GM18498 (cell line): Measurements from ENCODE around the gene PSD2.

Source experiments
- ATAC-seq: cut with Tn5 transposase; IDR thresholded peaks from one replicate; pipeline ENCODE4 v1.9.1; 2021; ENCODE audit warnings: mild to moderate bottlenecking, moderate library complexity; ENCODE audit not compliant: unreplicated experiment

Gene PSD2

DNA sequence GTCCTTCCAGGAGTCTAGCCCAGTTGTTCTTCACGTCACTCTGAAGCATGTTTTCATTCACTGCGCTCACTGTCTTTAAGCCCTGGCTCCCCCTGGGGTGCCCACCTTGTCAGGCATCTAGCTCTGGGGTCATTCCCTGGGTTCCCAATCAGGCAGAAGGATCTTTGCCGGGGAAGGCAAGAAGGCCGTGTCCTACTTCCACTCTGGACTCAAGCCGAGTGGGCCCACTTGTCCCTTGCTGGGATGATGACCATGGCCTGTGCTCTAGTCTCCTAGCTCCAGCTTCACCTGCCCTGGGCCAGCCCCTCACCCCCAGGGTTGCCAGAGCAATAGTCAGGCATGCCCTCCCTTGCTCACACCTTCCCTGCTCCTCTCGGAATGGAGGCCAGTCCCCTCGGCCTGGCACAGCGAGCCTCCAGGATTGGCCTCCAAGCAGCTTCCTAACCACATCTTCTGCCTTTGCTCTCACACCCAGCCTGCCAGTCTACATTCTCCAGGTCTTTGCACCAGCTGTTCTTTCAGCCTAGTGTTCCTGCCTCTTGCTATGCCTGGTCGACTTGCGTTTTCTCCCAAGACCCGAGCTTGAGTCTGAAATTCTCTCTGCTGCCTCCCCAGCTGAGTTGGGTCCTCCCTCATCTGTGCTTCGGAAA lies 32.2 kb upstream of the PSD2 start:
- no peak for ATAC-seq

DNA sequence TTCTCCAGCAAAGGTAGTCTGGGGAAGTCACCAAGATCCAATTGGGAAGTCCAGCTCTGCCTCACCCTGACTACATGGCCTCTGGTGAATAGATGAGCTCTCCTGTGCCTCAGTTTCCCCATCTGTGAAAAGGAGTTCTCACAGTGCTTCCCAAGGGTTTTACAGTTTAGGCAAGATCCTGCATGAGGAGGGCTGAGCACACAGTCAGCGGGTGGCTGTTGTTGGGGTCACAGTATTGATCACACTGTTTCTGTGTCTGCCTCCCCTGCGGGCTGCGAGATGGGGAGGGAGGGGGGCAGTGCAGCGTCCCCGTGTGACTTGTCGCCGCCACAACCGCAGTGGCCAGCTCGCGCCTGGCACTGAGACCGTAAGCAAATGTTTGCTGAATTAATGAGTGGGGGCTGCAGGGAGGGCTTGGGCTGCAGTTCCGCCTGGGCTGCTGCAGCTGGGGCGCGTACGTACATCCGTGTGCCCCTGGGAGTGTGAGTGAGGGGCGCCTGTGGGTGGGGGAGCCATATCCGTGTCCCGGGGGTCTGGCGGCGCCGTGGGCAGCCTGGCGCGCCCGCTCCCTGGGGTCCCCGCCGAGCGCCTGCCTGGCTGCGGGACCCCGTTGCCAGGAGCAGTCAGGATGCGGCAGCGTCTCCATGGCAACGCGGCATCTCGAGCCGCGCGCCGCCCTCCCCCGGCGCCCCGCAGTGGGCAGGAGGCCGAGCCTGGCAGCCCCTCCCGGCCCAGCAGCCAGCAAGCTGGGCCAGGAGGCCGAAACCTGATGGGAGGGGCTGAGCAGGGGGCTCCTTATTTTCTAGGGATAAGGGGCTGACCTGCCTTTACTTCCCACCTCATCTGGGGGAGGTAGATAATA lies 31.4 kb upstream of the PSD2 start:
- no peak for ATAC-seq

DNA sequence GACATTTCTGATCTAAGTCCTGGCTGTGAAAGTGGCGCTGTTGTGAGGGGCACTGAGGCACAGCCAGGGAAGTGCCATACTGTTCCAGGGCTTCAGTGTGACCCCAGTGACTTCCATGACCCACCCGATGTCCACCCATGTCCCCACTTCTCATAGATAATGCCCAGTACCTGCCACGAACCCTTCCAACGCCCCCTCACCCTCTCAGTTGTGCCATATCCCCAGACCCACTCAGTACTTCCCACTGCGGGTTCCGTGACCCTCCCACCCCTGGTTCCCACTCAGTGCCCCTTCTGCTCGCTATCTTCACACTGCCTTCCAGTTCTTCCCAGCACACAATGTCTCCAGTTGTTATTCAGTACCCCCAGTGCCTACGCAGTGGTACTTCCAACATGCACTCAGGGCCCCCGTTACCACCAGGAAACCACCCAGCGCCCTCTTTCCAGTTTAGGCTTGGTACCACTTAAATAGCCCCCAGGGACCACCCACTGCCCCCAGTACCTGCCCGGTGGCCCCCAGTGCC lies 30.7 kb upstream of the PSD2 start:
- ATAC-seq, result no peak

DNA sequence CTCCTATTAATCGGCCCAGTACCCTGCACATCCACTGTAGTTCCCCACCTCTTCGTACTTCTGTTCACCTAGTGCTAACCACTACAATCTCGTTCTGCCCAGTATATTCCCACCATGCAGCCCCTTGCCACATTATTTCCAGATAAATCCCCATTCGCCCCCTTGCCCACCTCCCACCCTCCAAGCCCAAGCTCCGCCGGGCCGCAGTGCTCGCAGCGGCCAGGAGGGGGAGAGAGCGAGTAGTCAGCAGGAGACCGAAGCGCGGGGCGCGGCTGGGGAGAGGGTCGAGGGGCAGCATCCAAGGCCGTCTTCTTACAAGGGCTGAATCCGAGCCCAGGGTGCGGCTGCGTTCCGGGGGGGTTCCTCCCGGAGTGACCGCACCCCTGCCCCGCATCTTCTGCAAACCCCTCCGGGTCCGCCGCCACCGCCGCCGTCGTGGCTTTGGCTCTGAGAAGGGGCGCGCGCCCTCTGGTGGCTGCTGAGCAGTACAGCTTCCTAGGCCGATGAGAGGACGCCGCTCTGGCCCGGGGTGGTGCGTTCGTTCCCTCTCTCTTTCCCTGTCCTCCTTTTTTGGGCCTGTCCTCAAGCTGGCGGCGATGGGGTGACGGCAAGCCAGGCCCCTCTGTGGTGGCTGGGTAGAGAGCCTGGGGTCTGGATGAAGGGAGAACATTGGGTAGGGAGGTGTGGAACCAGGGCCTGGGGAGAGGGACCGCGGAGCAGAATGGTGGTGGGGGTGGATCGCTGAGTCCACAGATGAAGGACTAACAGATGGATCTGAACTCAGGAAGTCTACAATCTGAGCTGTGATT lies 30.0 kb upstream of the PSD2 start:
- ATAC-seq, result peak; percentile 85

DNA sequence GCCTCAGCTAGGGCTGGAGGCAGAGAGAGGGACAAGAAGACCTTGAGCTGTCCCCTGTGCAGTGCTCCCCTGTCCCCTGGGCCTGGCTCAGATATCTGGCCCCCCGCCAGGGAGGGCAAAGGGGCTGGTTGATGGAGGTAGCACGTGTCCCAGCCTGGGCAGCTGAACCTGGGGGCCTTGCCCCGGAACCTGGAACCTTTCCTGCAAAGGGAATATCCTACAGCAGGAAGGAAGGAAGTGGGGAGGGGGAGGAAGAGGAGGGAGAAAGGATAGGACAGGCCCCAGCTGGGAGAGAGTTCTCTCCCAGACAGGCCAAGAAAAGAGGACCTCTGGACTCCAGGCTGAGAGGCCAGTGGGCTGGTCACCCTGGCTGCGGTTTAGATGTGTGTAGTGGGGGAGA lies 27.6 kb upstream of the PSD2 start:
- no peak for ATAC-seq

DNA sequence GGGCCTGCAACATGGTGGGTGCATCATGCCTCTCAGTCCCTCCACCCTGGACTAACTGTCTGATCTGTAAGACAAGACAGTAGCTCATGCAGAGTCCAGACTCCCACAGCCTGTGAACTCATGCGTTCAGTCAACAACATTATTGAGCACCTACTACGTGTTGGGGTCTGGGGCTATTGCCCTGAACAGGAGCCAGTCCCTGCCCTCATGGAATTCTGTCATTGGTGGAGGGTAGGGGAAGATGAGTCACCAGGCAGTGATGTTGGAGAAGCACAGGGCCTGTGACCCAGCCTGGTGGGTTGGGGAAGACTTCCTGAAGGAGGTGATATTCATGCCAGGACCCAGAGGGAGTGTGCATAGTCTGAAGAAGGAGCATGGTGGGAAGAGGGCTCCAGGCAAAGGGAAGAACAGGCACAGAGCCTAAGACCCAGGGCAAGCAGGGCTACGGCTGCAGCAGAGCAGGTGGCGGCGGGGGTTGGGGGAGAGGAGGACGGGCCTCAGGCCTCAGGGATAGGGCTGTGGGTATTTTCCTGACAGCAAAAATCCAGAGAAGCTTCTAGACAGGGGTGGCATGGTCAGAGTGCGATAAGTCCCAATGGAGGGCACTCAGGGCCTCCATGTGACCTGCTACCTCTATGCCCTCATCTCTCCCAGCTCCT lies 26.7 kb upstream of the PSD2 start:
- no peak for ATAC-seq

DNA sequence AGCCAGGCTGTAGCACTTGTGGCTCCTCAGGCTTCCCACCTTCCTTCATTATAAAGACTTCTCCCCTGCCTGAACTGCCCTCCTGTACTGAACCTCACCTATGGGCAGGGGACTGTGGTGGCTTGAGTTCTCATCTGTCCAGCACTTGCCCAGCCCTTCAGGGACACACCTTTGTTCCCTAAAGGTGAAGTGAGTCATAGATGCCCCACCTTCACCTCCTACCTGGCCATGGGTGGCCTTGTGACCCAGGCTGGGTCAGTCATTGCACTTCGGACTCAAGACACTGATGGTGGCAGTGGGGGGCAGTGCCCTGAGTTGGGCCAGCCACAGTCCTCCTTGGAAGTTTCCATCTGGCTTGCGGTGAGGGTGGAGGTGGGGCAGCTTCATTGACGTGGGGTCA lies 26.1 kb upstream of the PSD2 start:
- ATAC-seq, result no peak

DNA sequence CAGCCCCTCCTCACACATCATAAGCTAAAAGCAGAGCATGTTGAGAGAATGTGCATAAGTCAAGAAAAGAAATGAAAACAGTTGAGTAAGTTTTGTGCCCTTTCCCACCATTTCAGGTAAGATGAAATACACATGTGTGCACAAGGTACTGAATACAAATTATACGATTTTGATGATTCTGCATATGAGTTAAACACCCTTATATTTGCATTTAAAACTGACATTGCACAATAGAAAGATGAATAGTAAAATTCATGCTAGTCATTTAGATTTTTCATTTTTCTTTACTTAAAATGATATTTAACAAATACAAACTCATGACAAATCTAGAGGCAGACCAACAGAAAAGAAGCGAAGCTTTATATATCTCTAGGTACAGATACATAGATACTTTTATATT lies 24.9 kb upstream of the PSD2 start:
- no peak for ATAC-seq

DNA sequence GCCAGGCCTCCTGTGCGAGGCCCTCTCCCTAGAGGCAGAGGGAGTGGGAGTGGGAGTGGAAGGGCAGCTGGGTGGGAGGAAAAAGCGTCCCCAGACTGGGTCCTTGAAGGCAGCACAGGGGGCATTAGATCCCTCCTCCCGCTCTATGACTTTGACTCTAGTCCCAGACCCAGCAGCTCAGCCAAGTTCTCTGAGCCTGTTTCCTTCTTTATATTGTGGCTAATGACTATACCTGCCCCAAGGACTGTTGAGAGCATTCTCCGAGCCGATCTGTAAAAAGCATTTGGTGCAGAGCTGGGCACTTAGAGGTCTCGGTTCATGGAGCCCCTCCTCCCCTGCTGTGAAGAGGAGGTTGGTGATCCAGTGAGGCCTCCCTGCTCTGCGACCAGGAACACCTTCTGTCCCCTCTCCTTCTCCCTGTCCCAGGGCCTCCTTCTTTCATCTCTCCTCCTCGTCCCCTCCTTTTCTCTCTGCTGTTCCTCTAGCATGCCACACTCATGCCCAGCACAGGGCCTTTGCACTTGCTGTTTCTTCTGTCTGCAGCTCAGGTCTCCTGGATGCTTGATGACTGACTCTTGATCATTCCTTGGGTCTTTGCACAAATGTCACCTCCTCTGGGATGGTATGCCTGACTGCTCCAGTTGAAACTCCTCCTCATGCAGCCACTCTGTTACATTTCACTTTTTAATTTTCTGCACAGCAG lies 23.4 kb upstream of the PSD2 start:
- no peak for ATAC-seq

DNA sequence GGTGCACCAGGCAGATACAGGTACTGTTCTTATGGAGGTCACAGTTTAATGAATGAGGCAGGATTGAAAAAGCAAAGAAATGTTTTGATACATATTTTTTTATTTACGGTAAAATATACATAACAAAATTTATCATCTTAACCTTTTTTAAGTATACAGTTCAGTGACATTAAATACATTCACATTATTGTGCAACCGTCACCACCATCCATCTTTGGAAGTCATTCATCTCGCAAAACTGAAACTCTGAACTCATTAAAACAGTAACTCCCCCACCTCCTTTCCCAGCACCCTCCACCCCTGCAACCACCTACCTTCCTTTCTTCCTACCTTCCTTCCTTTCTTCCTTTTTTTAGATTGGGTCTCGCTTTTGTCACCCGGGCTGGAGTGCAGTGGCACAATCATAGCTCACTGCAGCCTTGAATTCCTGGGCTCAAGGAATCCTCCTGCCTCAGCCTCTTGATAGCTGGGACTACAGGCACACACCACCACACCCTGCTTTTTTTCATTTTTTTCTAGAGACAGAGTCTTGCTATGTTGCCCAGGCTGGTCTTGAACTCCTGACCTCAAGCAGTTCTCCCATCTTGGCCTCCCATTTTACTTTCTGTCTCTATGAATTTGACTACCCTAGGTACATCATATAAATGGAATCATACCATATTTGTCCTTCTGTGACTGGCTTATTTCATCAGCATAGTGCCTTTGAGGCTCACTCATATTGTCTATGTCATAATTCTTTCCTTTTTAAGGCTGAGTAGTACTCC lies 22.5 kb upstream of the PSD2 start:
- no peak for ATAC-seq

DNA sequence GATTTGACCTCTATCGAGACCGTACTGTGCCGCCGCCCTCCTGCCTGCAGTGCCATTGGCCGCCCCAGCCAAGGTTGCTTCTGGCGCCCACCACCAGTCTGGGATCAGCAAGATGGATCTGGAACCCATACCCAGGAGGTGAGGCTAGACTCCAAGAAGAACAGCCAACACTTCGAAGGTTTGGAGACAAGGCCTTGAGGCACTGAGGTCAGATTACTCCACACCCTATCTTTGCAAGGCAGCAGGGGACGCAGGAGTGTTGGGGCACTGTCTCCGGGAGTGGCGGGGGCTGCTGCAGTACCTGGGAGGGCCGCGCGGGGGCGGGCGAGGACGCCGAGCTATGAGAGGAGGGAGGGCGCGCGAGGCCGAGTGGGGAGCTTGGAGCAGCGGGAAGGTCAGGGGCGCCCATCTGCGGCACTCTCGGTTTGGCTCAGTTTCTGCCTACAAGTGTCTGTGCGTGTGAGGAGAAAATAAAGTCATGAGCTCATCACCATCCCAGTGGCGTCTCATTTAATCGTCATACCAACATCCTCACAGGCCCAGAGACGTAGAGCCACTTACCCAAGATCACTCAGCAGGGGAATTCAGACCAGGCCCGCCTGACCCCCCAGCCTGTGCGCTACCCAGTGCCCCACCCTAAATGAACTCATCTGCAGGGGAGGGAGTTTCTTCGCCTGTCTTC lies 20.5 kb upstream of the PSD2 start:
- peak; percentile 87 for ATAC-seq

DNA sequence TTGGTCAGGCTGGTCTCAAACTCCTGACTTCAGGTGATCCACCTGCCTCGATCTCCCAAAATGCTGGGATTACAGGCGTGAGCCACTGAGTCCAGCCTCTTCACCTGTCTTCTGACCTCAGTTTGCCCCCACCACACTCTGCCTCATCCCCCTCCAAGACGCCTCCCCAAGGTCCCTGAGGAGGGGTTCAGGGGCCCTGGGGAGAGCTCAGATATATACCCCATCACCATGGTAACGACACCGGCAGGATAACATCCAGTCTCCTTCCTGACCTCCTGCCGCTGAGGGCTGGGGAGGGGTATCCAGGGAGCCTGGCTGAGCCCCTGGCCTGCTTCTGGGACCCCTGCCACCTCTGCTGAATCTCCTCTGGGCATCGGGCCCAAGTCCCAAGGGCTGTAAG lies 19.7 kb upstream of the PSD2 start:
- no peak for ATAC-seq

DNA sequence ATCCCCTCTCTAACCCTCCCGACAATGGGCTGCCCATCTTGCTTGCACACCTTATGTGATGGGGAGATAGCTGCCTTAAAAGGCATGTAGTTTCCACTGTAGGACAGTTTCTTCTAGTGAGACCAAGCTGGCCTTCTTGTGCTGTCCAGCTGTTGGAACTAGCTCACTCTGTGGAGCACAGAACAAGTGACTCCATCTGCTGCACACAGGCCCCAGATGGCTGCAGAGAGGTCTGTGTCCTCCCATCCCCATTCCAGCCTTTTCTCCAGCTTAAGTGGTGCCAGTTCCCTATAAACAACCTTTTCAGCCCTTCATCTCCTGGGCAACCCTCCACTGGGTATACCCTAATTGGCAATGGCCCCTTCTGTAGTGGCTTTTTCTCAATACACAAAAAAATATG lies 18.7 kb upstream of the PSD2 start:
- no peak for ATAC-seq

DNA sequence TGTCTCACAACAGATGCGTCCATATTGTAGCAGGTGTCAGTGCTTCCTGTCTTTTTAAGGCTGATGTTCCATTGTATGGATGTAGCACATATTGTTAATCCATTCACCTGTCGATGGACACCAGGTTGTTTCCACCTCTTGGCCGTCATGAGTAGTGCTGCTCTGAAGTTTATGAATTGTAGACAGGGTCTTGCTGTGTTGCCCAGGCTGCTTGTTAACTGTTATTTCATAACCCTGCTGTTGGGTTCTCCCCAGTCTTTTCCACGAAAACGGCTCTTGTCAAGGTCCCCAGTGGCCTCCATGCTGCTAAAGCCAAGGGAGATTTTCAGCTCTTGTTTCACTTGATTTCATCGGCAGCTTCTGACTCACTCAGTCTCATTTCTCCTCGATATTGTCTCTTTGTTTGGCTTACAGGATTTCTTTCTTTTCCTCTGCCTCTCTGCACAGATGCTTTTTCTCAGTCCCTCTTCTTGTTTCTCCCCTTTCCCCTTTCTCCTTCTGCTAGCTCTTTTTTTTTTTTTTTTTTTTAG lies 12.1 kb upstream of the PSD2 start:
- no peak for ATAC-seq

DNA sequence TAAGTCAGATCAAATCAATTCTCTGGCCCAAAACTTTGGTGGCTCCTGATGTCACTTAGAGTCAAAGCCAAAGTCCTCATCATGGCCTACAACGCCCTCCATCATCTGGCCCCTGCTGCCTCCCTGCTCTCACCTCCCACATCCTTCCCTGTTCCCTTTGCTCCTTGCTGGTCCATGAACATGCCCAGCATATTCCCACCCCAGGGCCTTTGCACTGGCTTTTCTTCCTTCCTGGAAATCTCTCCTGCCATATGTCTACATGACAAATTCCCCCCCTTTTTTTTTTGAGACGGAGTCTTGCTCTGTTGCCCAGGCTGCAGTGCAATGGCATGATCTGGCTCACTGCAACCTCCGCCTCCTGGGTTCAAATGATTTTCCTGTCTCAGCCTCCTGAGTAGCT lies 11.1 kb upstream of the PSD2 start:
- ATAC-seq, result no peak

DNA sequence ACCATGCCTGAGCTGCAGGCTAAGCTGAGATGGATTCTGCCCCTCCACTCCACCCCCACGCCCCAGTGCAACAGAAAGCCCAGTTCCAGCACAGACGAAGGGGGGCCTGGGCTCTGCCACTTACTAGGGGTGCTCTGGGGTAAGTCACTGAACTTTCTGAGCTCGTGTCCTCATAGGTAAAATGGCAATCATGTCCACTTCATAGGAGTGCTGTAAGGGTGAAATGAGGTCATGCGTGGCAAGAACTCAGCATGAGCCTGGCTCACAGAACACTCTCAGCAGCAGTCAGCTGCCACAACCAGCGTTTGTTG lies 8.4 kb upstream of the PSD2 start:
- no peak for ATAC-seq

DNA sequence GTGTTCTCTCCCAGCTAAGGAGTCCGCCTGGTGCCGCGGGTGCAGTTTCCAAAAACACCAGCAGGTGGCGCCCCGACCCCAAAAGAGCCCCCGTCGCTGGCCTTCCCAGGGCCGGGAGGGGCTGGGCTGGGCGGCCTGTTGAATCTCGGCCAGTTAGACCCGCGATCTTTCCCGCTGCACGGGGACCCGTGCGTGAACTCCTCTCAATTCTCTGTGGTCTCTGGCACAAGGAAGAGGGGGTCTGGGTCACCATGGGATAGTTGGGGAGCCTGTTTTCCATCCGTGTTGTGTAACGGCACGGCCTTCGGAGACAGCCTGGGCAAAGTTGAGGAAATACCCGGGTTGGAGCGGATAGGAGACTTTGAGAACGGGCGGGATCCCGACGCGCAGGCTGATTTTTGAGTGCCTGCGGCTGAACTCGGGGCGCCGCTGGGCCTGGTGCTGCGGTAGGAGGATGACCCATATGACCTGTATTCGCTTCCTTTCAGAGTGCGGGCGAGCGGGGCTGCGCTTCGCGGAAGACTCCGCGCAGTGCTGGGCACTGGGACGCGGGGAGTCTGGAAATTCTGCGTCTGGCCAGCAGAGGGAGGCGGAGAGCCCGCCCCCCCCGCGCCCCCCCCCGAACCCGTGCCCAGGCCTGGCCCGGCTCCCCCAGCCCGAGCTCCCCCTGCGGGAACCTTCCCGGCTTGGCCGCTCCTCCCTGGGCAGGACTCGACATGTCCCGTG lies 7.9 kb upstream of the PSD2 start:
- ATAC-seq, result peak; percentile 78

DNA sequence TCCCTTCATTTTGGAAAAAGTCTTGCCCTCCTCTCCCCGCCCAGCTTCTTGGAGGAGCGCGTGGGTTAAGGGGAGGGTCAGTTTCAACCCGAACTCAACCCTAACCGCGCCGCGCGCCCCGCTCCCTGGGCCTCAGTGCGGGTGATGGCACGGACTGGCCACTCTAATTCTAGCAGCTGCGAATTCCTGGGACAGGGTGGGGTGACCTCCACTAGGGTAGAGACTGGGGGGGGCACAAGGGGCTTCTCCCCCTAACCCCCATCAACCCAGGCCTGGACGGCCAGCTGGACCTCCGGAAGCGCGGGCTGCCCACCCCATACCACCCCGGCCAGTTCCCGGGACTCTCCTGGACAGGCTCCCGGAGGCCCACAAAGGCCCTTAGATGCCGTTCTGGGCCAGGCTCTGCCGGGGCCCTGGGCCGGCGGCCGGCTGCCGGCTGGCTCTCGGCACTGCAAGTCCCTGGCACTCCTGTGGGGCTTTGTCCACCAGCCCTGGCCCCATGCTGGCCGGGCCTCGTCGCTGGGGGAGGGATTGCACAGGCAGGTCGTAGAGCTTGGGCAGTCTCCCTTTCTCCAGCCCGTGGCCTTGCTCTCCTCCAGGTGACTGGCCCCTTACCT lies 7.2 kb upstream of the PSD2 start:
- ATAC-seq, result no peak
